HepG2 (cell line): ENCODE results near the gene RHOBTB3. TPM values are rescaled to one million over a fixed set of nuclear protein-coding genes. Genes with fewer than 3 reads are reported as not detected.

ENCODE experiments used
- CENPT ChIP-seq: sonication (generic); formaldehyde crosslinking; IDR thresholded peaks from 2 replicates; pipeline ENCODE4 v1.8.0; 2022; ENCODE audit warnings: low read depth, mild to moderate bottlenecking, moderate library complexity, missing genetic modification reagents
- CENPX ChIP-seq: sonication (generic); formaldehyde crosslinking; IDR thresholded peaks from 2 replicates; pipeline ENCODE4 v1.9.0; 2021; ENCODE audit warnings: mild to moderate bottlenecking, missing genetic modification reagents, moderate library complexity
- CHD2 ChIP-seq: IDR thresholded peaks from 2 replicates; pipeline ENCODE4 v1.6.1; 2011; ENCODE audit warnings: low read depth, low read length, improper control_type of control experiment
- FOXP1 ChIP-seq, 2 experiments: fragments of 450-650 bp in 1 of 2; IDR thresholded peaks; 2 replicates each; pipeline ENCODE4 v1.6.1; 2017 to 2018; ENCODE audit warnings: antibody characterized with exemption in 1 of 2
- KDM2A ChIP-seq: sonication (generic); formaldehyde crosslinking; IDR thresholded peaks from 2 replicates; pipeline ENCODE4 v1.4.0; 2020; ENCODE audit warnings: low read depth, missing genetic modification reagents, borderline replicate concordance
- MIXL1 ChIP-seq: IDR thresholded peaks from 2 replicates; pipeline ENCODE4 v1.6.1; 2016
- MXD1 ChIP-seq: sonication (generic); formaldehyde crosslinking; IDR thresholded peaks from 2 replicates; pipeline ENCODE4 v1.4.0; 2020; ENCODE audit warnings: mild to moderate bottlenecking, missing genetic modification reagents
- NFATC3 ChIP-seq: sonication (generic); formaldehyde crosslinking; IDR thresholded peaks from 2 replicates; pipeline ENCODE4 v1.5.1; 2020; ENCODE audit warnings: mild to moderate bottlenecking, missing genetic modification reagents
- POGK ChIP-seq: sonication (generic); formaldehyde crosslinking; conservative IDR thresholded peaks from 2 replicates; pipeline ENCODE4 v1.8.0; 2022; ENCODE audit warnings: mild to moderate bottlenecking, moderate library complexity, missing genetic modification reagents
- RARA ChIP-seq: IDR thresholded peaks from 2 replicates; pipeline ENCODE4 v1.6.1; 2016; ENCODE audit warnings: missing genetic modification reagents, missing compliant biosample characterization
- RBAK ChIP-seq: sonication (generic); formaldehyde crosslinking; IDR thresholded peaks from 2 replicates; pipeline ENCODE4 v1.5.1; 2020; ENCODE audit warnings: mild to moderate bottlenecking, missing genetic modification reagents
- SAFB2 ChIP-seq: sonication (generic); formaldehyde crosslinking; IDR thresholded peaks from 2 replicates; pipeline ENCODE4 v1.5.1; 2020; ENCODE audit warnings: missing genetic modification reagents, low read depth, mild to moderate bottlenecking, borderline replicate concordance
- ZNF160 ChIP-seq: sonication (generic); formaldehyde crosslinking; IDR thresholded peaks from 2 replicates; pipeline ENCODE4 v1.8.0; 2022; ENCODE audit warnings: mild to moderate bottlenecking, inconsistent platforms, missing genetic modification reagents
- ZNF276 ChIP-seq: sonication (generic); formaldehyde crosslinking; IDR thresholded peaks from 2 replicates; pipeline ENCODE4 v1.4.0; 2020; ENCODE audit warnings: mild to moderate bottlenecking, low read depth, missing genetic modification reagents
- ZNF280D ChIP-seq: sonication (generic); formaldehyde crosslinking; IDR thresholded peaks from 2 replicates; pipeline ENCODE4 v1.5.1; 2020; ENCODE audit warnings: mild to moderate bottlenecking, missing genetic modification reagents
- ZNF34 ChIP-seq: sonication (generic); formaldehyde crosslinking; IDR thresholded peaks from 2 replicates; pipeline ENCODE4 v1.4.0; 2020; ENCODE audit warnings: mild to moderate bottlenecking, missing genetic modification reagents, borderline replicate concordance
- ZNF614 ChIP-seq: IDR thresholded peaks from 2 replicates; pipeline ENCODE4 v1.6.1; 2018; ENCODE audit warnings: missing biosample characterization, missing genetic modification reagents, inconsistent platforms, borderline replicate concordance
- ZNF737 ChIP-seq: sonication (generic); formaldehyde crosslinking; IDR thresholded peaks from 2 replicates; pipeline ENCODE4 v1.5.0; 2020; ENCODE audit warnings: missing genetic modification reagents, mild to moderate bottlenecking, borderline replicate concordance
- ZNF777 ChIP-seq: sonication (generic); formaldehyde crosslinking; IDR thresholded peaks from 2 replicates; pipeline ENCODE4 v1.4.0; 2020; ENCODE audit warnings: missing genetic modification reagents
- polyA plus RNA-seq, 8 experiments: library from polyadenylated mRNA; depleted of rRNA in 3 of 8; stranded (reverse) in 7 of 8; unstranded in 1 of 8; fragments of >200 nt; fragmentation: Illumina TruSeq in 4 of 8; extraction: Trizol in 4 of 8; gene quantifications; 2 replicates each; pipeline versions ENCODE4 v1.2.1 to v1.2.3, GENCODE V29; 2011 to 2016; ENCODE audit warnings: low read depth in 4 of 8, missing spikeins in 1 of 8, mixed read lengths in 1 of 8; ENCODE audit not compliant: insufficient read depth in 1 of 8
- total RNA-seq, 5 experiments: library from RNA; depleted of rRNA; stranded (reverse); fragments of >200 nt; fragmentation: Illumina TruSeq; extraction: Trizol; gene quantifications; 2 replicates each; pipeline ENCODE4 v1.2.3, GENCODE V29; 2016; ENCODE audit warnings: low read depth in 1 of 5
- TF ChIP-seq, protein P1 (sequence below): sonication (generic); formaldehyde crosslinking; IDR thresholded peaks from 2 replicates; pipeline ENCODE4 v1.8.1; 2023; ENCODE audit warnings: mild to moderate bottlenecking, moderate library complexity, missing genetic modification reagents

The RHOBTB3 gene
- total and polyA plus RNA-seq, 2 of the 13 experiments (the other 11 are each of a cell fraction or from before 2014, with no cell fraction given): 31.6 to 35.4 TPM

GRCh38 chr5:95731571-95732554 lies 727 bp downstream of the RHOBTB3 start (continued):
- TF ChIP-seq FOXP1 (IDR thresholded peaks at IDR 0.05) (no peak), FOXP1 (CRISPR knock-in tag; IDR thresholded peaks at IDR 0.05) (no peak), SAFB2 (no peak), KDM2A (CRISPR knock-in tag) (peak; percentile 58; the same call in 1 of the 2 replicates), ZNF280D (CRISPR knock-in tag) (peak; percentile 73), RBAK (no peak), CHD2 (no peak), ZNF160 (CRISPR knock-in tag) (peak; percentile 20; the same call in 1 of the 2 replicates), RARA (CRISPR knock-in tag) (0 out of 2 replicates have a peak, but pooled peaks have one; percentile 4), ZNF614 (CRISPR knock-in tag) (no peak), ZNF737 (CRISPR knock-in tag) (0 out of 2 replicates have a peak, but pooled peaks have one; percentile 73), ZNF276 (0 out of 2 replicates have a peak, but pooled peaks have one; percentile 23), ZNF777 (CRISPR knock-in tag) (peak; percentile 99), ZNF34 (CRISPR knock-in tag) (0 out of 2 replicates have a peak, but pooled peaks have one; percentile 24), CENPX (CRISPR knock-in tag) (no peak), MIXL1 (CRISPR knock-in tag) (no peak), POGK (CRISPR knock-in tag) (0 out of 2 replicates have a peak, but pooled peaks have one; percentile 30), CENPT (CRISPR knock-in tag) (no peak), MXD1 (peak; percentile 22; the same call in 1 of the 2 replicates), NFATC3 (CRISPR knock-in tag) (no peak)
- TF ChIP-seq, protein P1, sequence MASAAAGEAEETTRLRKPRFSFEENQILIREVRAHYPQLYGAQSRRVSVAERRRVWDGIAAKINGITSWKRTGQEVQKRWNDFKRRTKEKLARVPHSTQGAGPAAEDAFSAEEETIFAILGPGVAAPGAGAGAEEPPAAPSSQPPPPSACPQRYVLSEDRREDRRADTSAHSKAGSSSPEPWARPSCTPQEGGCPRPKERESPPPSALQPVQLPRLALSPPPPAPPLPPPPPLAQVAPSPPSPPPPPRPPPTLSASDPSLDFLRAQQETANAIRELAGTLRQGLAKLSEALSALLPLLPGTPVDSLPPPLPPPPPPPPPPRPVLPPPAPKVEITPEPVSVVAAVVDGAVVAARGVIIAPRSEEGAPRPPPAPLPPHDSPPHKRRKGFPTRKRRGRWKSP: no peak
